ENCODE results near the gene ERLIN1. TPM values are rescaled to one million over a fixed set of nuclear protein-coding genes. Genes with fewer than 3 reads are reported as not detected.

The ERLIN1 gene
- total RNA-seq, 1 experiment from 2014 or later: 23.5 TPM

- Mint-ChIP-seq H3K27ac (peak overlapping the region; percentile 93), H3K27me3 (ENCODE audit: low read depth) (no peaks in the 10 kb centered on the region), H3K4me1 (peaks cover 12% of the 10 kb centered on the region), H3K9me3 (no peaks in the 10 kb centered on the region), H3K4me3 (peak overlapping the region; percentile 92), H3K36me3 (peaks cover 18% of the 10 kb centered on the region)
- ChIA-PET CTCF (interaction anchor here (0.6 to 1.8 kb wide), 3 partner anchors 9 to 289 kb away, joined by 3 to 7 read pairs (median 4); no protein-coding TSS in a partner anchor), POLR2A (no interaction called here)
- no peak for TF ChIP-seq ZNF219 (CRISPR knock-in tag; IDR thresholded peaks at IDR 0.05; ENCODE audit: borderline replicate concordance)
- peak; percentile 85 for TF ChIP-seq GTF2I (CRISPR knock-in tag; conservative IDR thresholded peaks at IDR 0.05)
- TF ChIP-seq ZNF425 (CRISPR knock-in tag; conservative IDR thresholded peaks at IDR 0.05): no peak
- TF ChIP-seq CREM (CRISPR knock-in tag; IDR thresholded peaks at IDR 0.05): 0 out of 2 replicates have a peak, but pooled peaks have one; percentile 16
- TF ChIP-seq ZNF121 (CRISPR knock-in tag; IDR thresholded peaks at IDR 0.05): peak; percentile 96
- ATAC-seq (no peak), DNase-seq (ENCODE audit: low spot score) (no peak)
These were observed 44.1 kb upstream of the ERLIN1 start for GRCh38 chr10:100229819-100230422.

GRCh38 chr10:100223879-100224278, 38.0 kb upstream of the ERLIN1 start:
- no peak overlapping the region for H3K4me3 Mint-ChIP-seq
- H3K27ac Mint-ChIP-seq: no peak overlapping the region
- POLR2A ChIA-PET: no interaction called here
- no peak for DNase-seq (ENCODE audit: low spot score)
- no peak for ATAC-seq
- CTCF ChIA-PET: interaction anchor here (0.6 to 1.1 kb wide), 2 partner anchors 29 to 364 kb away, joined by 3 read pairs; no protein-coding TSS in a partner anchor
- H3K27me3 Mint-ChIP-seq (ENCODE audit: low read depth): no peaks in the 10 kb centered on the region
- H3K4me1 Mint-ChIP-seq: peaks cover 6% of the 10 kb centered on the region; the same call in 1 of the 2 replicates
- no peak for TF ChIP-seq FOXK1 (CRISPR knock-in tag; IDR thresholded peaks at IDR 0.05)
- no peak for TF ChIP-seq GTF2I (CRISPR knock-in tag; conservative IDR thresholded peaks at IDR 0.05)
- no peak for TF ChIP-seq ZNF232 (CRISPR knock-in tag; IDR thresholded peaks at IDR 0.05)
- TF ChIP-seq OVOL2 (CRISPR knock-in tag; IDR thresholded peaks at IDR 0.05; ENCODE audit: borderline replicate concordance): no peak
- no peak for TF ChIP-seq ATF3 (CRISPR knock-in tag; conservative IDR thresholded peaks at IDR 0.05)
- TF ChIP-seq SP1 (CRISPR knock-in tag; conservative IDR thresholded peaks at IDR 0.05): no peak
- no peak for TF ChIP-seq ZNF423 (CRISPR knock-in tag; IDR thresholded peaks at IDR 0.05)
- TF ChIP-seq PRRX2 (CRISPR knock-in tag; IDR thresholded peaks at IDR 0.05): no peak
- no peak for TF ChIP-seq SMAD3 (CRISPR knock-in tag; IDR thresholded peaks at IDR 0.05; ENCODE audit: borderline replicate concordance)
- no peak for TF ChIP-seq SMAD4 (CRISPR knock-in tag; IDR thresholded peaks at IDR 0.05)
- TF ChIP-seq JUN (CRISPR knock-in tag; IDR thresholded peaks at IDR 0.05): no peak
- TF ChIP-seq CDX4 (CRISPR knock-in tag; IDR thresholded peaks at IDR 0.05; ENCODE audit: borderline replicate concordance): no peak
- no peak for TF ChIP-seq NFATC4 (CRISPR knock-in tag; IDR thresholded peaks at IDR 0.05)
- H3K36me3 Mint-ChIP-seq: peaks cover 38% of the 10 kb centered on the region
- no peaks in the 10 kb centered on the region for H3K9me3 Mint-ChIP-seq

GRCh38 chr10:100222529-100222928, 36.7 kb upstream of the ERLIN1 start:
- ChIA-PET CTCF (no interaction called here), POLR2A (no interaction called here)
- no peak for ATAC-seq
- Mint-ChIP-seq H3K4me3 (no peak overlapping the region), H3K4me1 (no peaks in the 10 kb centered on the region), H3K36me3 (peaks cover 43% of the 10 kb centered on the region), H3K27ac (no peak overlapping the region), H3K9me3 (no peaks in the 10 kb centered on the region), H3K27me3 (ENCODE audit: low read depth) (no peaks in the 10 kb centered on the region)
- TF ChIP-seq ETV6 (CRISPR knock-in tag; IDR thresholded peaks at IDR 0.05) (no peak), ATF2 (CRISPR knock-in tag; IDR thresholded peaks at IDR 0.05; ENCODE audit: borderline replicate concordance, low read depth) (no peak), TP53 (CRISPR knock-in tag; IDR thresholded peaks at IDR 0.05) (no peak), CDX4 (CRISPR knock-in tag; IDR thresholded peaks at IDR 0.05; ENCODE audit: borderline replicate concordance) (no peak), PRDM15 (CRISPR knock-in tag; IDR thresholded peaks at IDR 0.05) (no peak), IRF1 (CRISPR knock-in tag; IDR thresholded peaks at IDR 0.05) (no peak)
- DNase-seq (ENCODE audit: low spot score): no peak

Measured in WTC11 (cell line).